T-cell (primary cell): ENCODE data around the gene SHB. TPM values are rescaled to one million over a fixed set of nuclear protein-coding genes. Genes with fewer than 3 reads are reported as not detected.

ENCODE experiments used
- ATAC-seq, 4 experiments: fragments of 200-7000 bp in 3 of 4; fragments of 150-1000 bp in 1 of 4; cut with Tn5 transposase; replicated peaks in 1 of 4; 1 replicate in 3 of 4; 2 replicates in 1 of 4; pipeline ENCODE4 v1.10.0; 2021; ENCODE audit warnings: moderate library complexity in 3 of 4, mild to moderate bottlenecking in 2 of 4, moderate number of reproducible peaks in 1 of 4
- CTCF ChIA-PET, 2 donors: fragments of 300-600 bp; sonication (Branson Sonifier 250); formaldehyde crosslinking; loops; one replicate each; lab custom pipeline; 2022; ENCODE audit warnings: antibody characterized with exemption in 2 of 2; lab: Charles Lee
- POLR2A ChIA-PET, 2 donors: fragments of 300-600 bp; sonication (Branson Sonifier 250); formaldehyde crosslinking; loops; one replicate each; lab custom pipeline; 2022; ENCODE audit warnings: antibody characterized with exemption in 2 of 2; lab: Charles Lee
- DNase-seq, 35 experiments: peaks; one replicate each; pipeline versions ENCODE4 v3.0.0 to v3.0.0-alpha.2; 2013 to 2023
- H3K27ac ChIP-seq: one replicate; pipeline ENCODE4 v1.5.1; 2013; ENCODE audit warnings: low read length
- H3K27me3 ChIP-seq, 2 experiments: replicated peaks in 1 of 2; 1 replicate in 1 of 2; 2 replicates in 1 of 2; pipeline versions ENCODE4 v1.6.1 to v1.7.0; 2013; ENCODE audit warnings: low read length in 1 of 2, mixed read lengths in 1 of 2; ENCODE audit not compliant: control insufficient read depth in 2 of 2, insufficient read depth in 2 of 2; ENCODE audit errors: extremely low read depth in 1 of 2
- H3K36me3 ChIP-seq, 2 donors: 1 replicate in 1 of 2; 2 replicates in 1 of 2; pipeline versions ENCODE4 v1.6.1 to v1.7.0; 2013; ENCODE audit warnings: low read length in 1 of 2; ENCODE audit not compliant: control insufficient read depth in 2 of 2, insufficient read depth in 1 of 2; ENCODE audit errors: extremely low read depth in 1 of 2
- H3K4me1 ChIP-seq, 2 experiments: 1 replicate in 1 of 2; 2 replicates in 1 of 2; pipeline versions ENCODE4 v1.6.1 to v1.7.0; 2013; ENCODE audit warnings: low read length in 2 of 2, mixed read lengths in 1 of 2; ENCODE audit not compliant: insufficient read depth in 2 of 2, control insufficient read depth in 1 of 2; ENCODE audit errors: extremely low read depth in 1 of 2
- H3K4me3 ChIP-seq, 2 donors: 1 replicate in 1 of 2; 2 replicates in 1 of 2; pipeline versions ENCODE4 v1.5.1 to v1.7.0; 2013; ENCODE audit warnings: mild to moderate bottlenecking in 2 of 2, low read length in 1 of 2, moderate library complexity in 1 of 2; ENCODE audit not compliant: control insufficient read depth in 1 of 2; ENCODE audit errors: extremely low read depth in 1 of 2
- H3K9me3 ChIP-seq: 2 replicates; pipeline ENCODE4 v1.7.0; 2013
- H3K27ac Mint-ChIP-seq, 2 donors: one replicate each; pipeline ENCODE4 v1.8.0; 2020 to 2021; ENCODE audit warnings: mild to moderate bottlenecking in 2 of 2, mixed read lengths in 2 of 2
- H3K27me3 Mint-ChIP-seq, 2 donors: one replicate each; pipeline ENCODE4 v1.8.0; 2021 to 2022; ENCODE audit warnings: mixed read lengths in 2 of 2
- H3K36me3 Mint-ChIP-seq: one replicate; pipeline ENCODE4 v1.8.0; 2021; ENCODE audit warnings: mixed read lengths
- H3K4me1 Mint-ChIP-seq, 3 donors: one replicate each; pipeline ENCODE4 v1.8.0; 2020 to 2022; ENCODE audit warnings: mixed read lengths in 3 of 3, mild to moderate bottlenecking in 1 of 3
- H3K4me3 Mint-ChIP-seq, 3 donors: one replicate each; pipeline ENCODE4 v1.8.0; 2020 to 2022; ENCODE audit warnings: mild to moderate bottlenecking in 3 of 3, mixed read lengths in 3 of 3, moderate library complexity in 3 of 3
- H3K9me3 Mint-ChIP-seq, 3 donors: one replicate each; pipeline ENCODE4 v1.8.0; 2020 to 2022; ENCODE audit warnings: mixed read lengths in 3 of 3
- WGBS: methylation state at CpG from one replicate; pipeline ENCODE4 v1.1.5; 2013; ENCODE audit warnings: missing lambda C conversion rate; ENCODE audit not compliant: insufficient coverage; 5-methylcytosine and 5-hydroxymethylcytosine counted together
- total RNA-seq, 35 experiments: library from RNA in 6 of 35; stranded (reverse) in 6 of 35; fragments of 120-200 nt in 1 of 35; gene quantifications; one replicate each; pipeline versions ENCODE4 v1.2.1 to v1.2.4 and lab custom pipeline; 2013 to 2026

Gene SHB
- total RNA-seq, 5 donors from 2014 or later (not counting 1 experiment from before 2014, with no cell fraction given): 1.2 to 1.5 (median 1.3) TPM

GRCh38 chr9:38017149-38017884 is 51.7 kb downstream of the SHB start:
- peaks cover 0 to 9% of the 10 kb centered on the region in 2 experiments for H3K27me3 ChIP-seq
- POLR2A ChIA-PET: no interaction called here
- no peak overlapping the region for H3K27ac ChIP-seq
- Mint-ChIP-seq H3K4me1 (no peaks in the 10 kb centered on the region), H3K36me3 (no peaks in the 10 kb centered on the region), H3K27ac (no peak overlapping the region), H3K27me3 (peaks cover 0 to 2% of the 10 kb centered on the region in 2 donors), H3K9me3 (no peaks in the 10 kb centered on the region), H3K4me3 (no peak overlapping the region)
- H3K4me3 ChIP-seq: no peak overlapping the region
- CTCF ChIA-PET: no interaction called here
- H3K4me1 ChIP-seq: no peaks in the 10 kb centered on the region
- DNase-seq (no peak), ATAC-seq (no peak)
- 92% methylated on average over 11 of the region's 13 CpGs for WGBS
- H3K36me3 ChIP-seq: no peaks in the 10 kb centered on the region
- H3K9me3 ChIP-seq: no peaks in the 10 kb centered on the region

DNA sequence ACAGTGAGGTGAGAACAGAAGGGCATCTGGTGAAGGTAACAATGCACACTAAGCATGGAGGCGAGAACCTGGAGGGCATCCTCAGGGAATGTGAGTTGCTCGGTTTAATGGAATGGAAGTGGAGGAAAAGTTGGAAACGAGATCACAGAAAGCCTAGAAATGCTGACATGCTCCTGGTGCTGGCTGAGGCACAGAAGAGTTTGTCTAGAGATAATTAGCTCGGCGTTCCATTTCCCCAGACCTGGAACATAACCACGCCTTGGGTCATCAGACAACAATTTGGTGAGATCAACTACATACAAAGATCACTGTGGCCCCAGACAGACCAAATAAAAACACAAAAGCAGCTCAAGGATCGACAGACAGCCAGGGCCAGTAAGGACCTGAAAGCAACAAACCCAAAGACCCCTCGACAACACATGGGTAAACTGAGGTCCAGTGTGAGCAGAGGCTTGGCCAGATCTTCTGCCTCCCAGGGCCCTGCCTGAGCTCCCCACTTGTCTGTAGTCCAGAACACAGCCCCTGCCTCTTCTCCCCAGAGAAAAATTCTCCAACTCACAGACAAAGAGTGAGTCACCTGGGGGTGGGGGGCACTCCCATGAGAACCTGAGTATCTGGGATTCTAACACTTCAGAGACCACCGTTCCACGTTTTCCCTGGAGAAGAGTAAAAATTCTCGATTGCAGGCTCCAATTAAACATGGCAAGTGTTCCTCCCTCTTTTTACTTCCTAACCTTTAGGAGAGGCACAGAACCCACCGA is 52.5 kb downstream of the SHB start:
- WGBS: 80% methylated on average over 10 of the region's 12 CpGs
- Histone ChIP-seq H3K4me3 (no peak overlapping the region), H3K36me3 (no peaks in the 10 kb centered on the region), H3K9me3 (no peaks in the 10 kb centered on the region), H3K27me3 (peaks cover 0 to 9% of the 10 kb centered on the region in 2 experiments), H3K27ac (no peak overlapping the region), H3K4me1 (no peaks in the 10 kb centered on the region)
- H3K4me3 Mint-ChIP-seq: no peak overlapping the region
- H3K27me3 Mint-ChIP-seq: peaks cover 0 to 2% of the 10 kb centered on the region in 2 donors
- no peak for ATAC-seq
- no peaks in the 10 kb centered on the region for H3K36me3 Mint-ChIP-seq
- no peak for DNase-seq
- ChIA-PET POLR2A (no interaction called here), CTCF (no interaction called here)
- H3K27ac Mint-ChIP-seq: no peak overlapping the region
- no peaks in the 10 kb centered on the region for H3K9me3 Mint-ChIP-seq
- H3K4me1 Mint-ChIP-seq: no peaks in the 10 kb centered on the region

- WGBS: 98% methylated on average over 7 of the region's 7 CpGs
- H3K9me3 ChIP-seq: no peaks in the 10 kb centered on the region
- Mint-ChIP-seq H3K27me3 (peaks cover 0 to 2% of the 10 kb centered on the region in 2 donors), H3K4me3 (no peak overlapping the region), H3K36me3 (no peaks in the 10 kb centered on the region), H3K27ac (no peak overlapping the region), H3K9me3 (no peaks in the 10 kb centered on the region), H3K4me1 (no peaks in the 10 kb centered on the region)
- DNase-seq (no peak), ATAC-seq (no peak)
- ChIA-PET CTCF (no interaction called here), POLR2A (no interaction called here)
- H3K4me1 ChIP-seq: no peaks in the 10 kb centered on the region
- H3K4me3 ChIP-seq: no peak overlapping the region
- no peak overlapping the region for H3K27ac ChIP-seq
- H3K36me3 ChIP-seq: no peaks in the 10 kb centered on the region
- H3K27me3 ChIP-seq: peaks cover 0 to 9% of the 10 kb centered on the region in 2 experiments
Measured at GRCh38 chr9:38015906-38016305, 53.1 kb downstream of the SHB start.

DNA sequence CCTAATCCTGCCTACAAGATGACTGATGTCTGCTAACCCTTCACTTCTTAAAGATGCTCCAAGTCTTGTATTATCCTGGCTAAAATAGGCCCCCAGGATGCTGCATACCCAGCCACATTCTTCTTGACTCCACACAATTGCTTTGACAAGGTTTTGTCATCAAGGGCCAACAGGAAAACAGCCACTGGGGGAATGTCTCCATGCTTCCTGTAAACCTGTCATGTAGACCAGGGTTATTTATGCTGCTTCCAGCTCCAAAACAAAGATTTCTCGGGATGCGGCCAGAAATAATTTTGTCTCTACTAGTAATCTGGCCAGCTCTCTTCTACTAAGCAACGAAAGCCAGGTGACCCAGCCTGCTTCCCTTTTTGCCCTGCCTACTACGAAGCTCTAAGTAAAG is 53.8 kb downstream of the SHB start:
- H3K27ac ChIP-seq: no peak overlapping the region
- no peaks in the 10 kb centered on the region for H3K4me1 ChIP-seq
- DNase-seq (no peak), ATAC-seq (no peak)
- Mint-ChIP-seq H3K4me3 (no peak overlapping the region), H3K27me3 (peaks cover 0 to 2% of the 10 kb centered on the region in 2 donors), H3K9me3 (no peaks in the 10 kb centered on the region), H3K36me3 (no peaks in the 10 kb centered on the region), H3K27ac (no peak overlapping the region), H3K4me1 (no peaks in the 10 kb centered on the region)
- CTCF ChIA-PET: no interaction called here
- no peak overlapping the region for H3K4me3 ChIP-seq
- no peaks in the 10 kb centered on the region for H3K9me3 ChIP-seq
- POLR2A ChIA-PET: no interaction called here
- 90% methylated on average over 2 of the region's 4 CpGs for WGBS
- peaks cover 0 to 9% of the 10 kb centered on the region in 2 experiments for H3K27me3 ChIP-seq
- no peaks in the 10 kb centered on the region for H3K36me3 ChIP-seq

GRCh38 chr9:38012767-38013450 is 56.1 kb downstream of the SHB start:
- no peak for ATAC-seq
- H3K4me3 ChIP-seq: no peak overlapping the region
- no peak overlapping the region for H3K4me3 Mint-ChIP-seq
- 95% methylated on average over 3 of the region's 9 CpGs for WGBS
- CTCF ChIA-PET: no interaction called here
- POLR2A ChIA-PET: no interaction called here
- peaks cover 0 to 16% of the 10 kb centered on the region in 2 experiments for H3K4me1 ChIP-seq
- H3K9me3 ChIP-seq: no peaks in the 10 kb centered on the region
- H3K9me3 Mint-ChIP-seq: no peaks in the 10 kb centered on the region
- no peak overlapping the region for H3K27ac Mint-ChIP-seq
- H3K27ac ChIP-seq: no peak overlapping the region
- peaks cover 0 to 2% of the 10 kb centered on the region in 2 donors for H3K27me3 Mint-ChIP-seq
- no peaks in the 10 kb centered on the region for H3K36me3 ChIP-seq
- H3K27me3 ChIP-seq: peaks cover 0 to 9% of the 10 kb centered on the region in 2 experiments
- no peak for DNase-seq
- peaks cover 9 to 11% (median 9%) of the 10 kb centered on the region in 3 donors for H3K4me1 Mint-ChIP-seq
- H3K36me3 Mint-ChIP-seq: no peaks in the 10 kb centered on the region

GRCh38 chr9:38011991-38012390 is 57.0 kb downstream of the SHB start:
- Histone ChIP-seq H3K27ac (no peak overlapping the region), H3K27me3 (peaks cover 0 to 9% of the 10 kb centered on the region in 2 experiments), H3K9me3 (no peaks in the 10 kb centered on the region), H3K4me1 (peaks cover 0 to 19% of the 10 kb centered on the region in 2 experiments), H3K36me3 (no peaks in the 10 kb centered on the region), H3K4me3 (no peak overlapping the region)
- H3K27me3 Mint-ChIP-seq: peaks cover 0 to 2% of the 10 kb centered on the region in 2 donors
- ChIA-PET CTCF (no interaction called here), POLR2A (no interaction called here)
- ATAC-seq (no peak), DNase-seq (no peak)
- WGBS: 70% methylated on average over 4 of the region's 5 CpGs
- no peak overlapping the region for H3K4me3 Mint-ChIP-seq
- no peaks in the 10 kb centered on the region for H3K36me3 Mint-ChIP-seq
- no peaks in the 10 kb centered on the region for H3K9me3 Mint-ChIP-seq
- H3K4me1 Mint-ChIP-seq: peaks cover 10 to 15% (median 12%) of the 10 kb centered on the region in 3 donors
- H3K27ac Mint-ChIP-seq: no peak overlapping the region
